CD4-positive, alpha-beta T cell treated with Interferon gamma for 1 hour (primary cell): Measurements from ENCODE around the gene ARHGAP20.
"Not testable (repeated sequence)": the region's sequence is repeated elsewhere in the genome, so short reads cannot be mapped to it uniquely, and the experiment has no call there.

Experiments used
- DNase-seq: peaks from one replicate; pipeline ENCODE4 v3.0.0-alpha.2; 2020

Gene ARHGAP20

GRCh38 chr11:110716361-110716760 lies 4.1 kb upstream of the ARHGAP20 start:
- DNase-seq, result no peak

GRCh38 chr11:110715541-110715940 lies 3.3 kb upstream of the ARHGAP20 start:
- DNase-seq, result no peak

- no peak for DNase-seq
Measured at GRCh38 chr11:110713449-110713776, 1.2 kb upstream of the ARHGAP20 start.

- no peak for DNase-seq
Measured at GRCh38 chr11:110712659-110713448, 617 bp upstream of the ARHGAP20 start.

- DNase-seq, result no peak
Measured at GRCh38 chr11:110711448-110711775, 825 bp downstream of the ARHGAP20 start.

GRCh38 chr11:110710628-110711381 lies 1.4 kb downstream of the ARHGAP20 start:
- no peak for DNase-seq

GRCh38 chr11:110704210-110704864 lies 7.9 kb downstream of the ARHGAP20 start:
- no peak for DNase-seq

GRCh38 chr11:110691926-110692325 lies 20.3 kb downstream of the ARHGAP20 start:
- no peak for DNase-seq

GRCh38 chr11:110689306-110689705 lies 22.9 kb downstream of the ARHGAP20 start:
- no peak for DNase-seq

GRCh38 chr11:110679323-110679975 lies 32.8 kb downstream of the ARHGAP20 start:
- no peak for DNase-seq

GRCh38 chr11:110675548-110675947 lies 36.7 kb downstream of the ARHGAP20 start:
- DNase-seq, result no peak

- no peak for DNase-seq
Measured at GRCh38 chr11:110665689-110666465, 46.4 kb downstream of the ARHGAP20 start.

- DNase-seq, result no peak
Measured at GRCh38 chr11:110655967-110656366, 56.3 kb downstream of the ARHGAP20 start.

GRCh38 chr11:110654456-110654855 lies 57.8 kb downstream of the ARHGAP20 start:
- no peak for DNase-seq

- no peak for DNase-seq
Measured at GRCh38 chr11:110645253-110645652, 67.0 kb downstream of the ARHGAP20 start.

- no peak for DNase-seq
Measured at GRCh38 chr11:110634370-110634769, 77.9 kb downstream of the ARHGAP20 start.

GRCh38 chr11:110631551-110631950 lies 80.7 kb downstream of the ARHGAP20 start:
- no peak for DNase-seq

GRCh38 chr11:110629594-110629993 lies 82.6 kb downstream of the ARHGAP20 start:
- no peak for DNase-seq

- DNase-seq, result no peak
Measured at GRCh38 chr11:110621826-110622225, 90.4 kb downstream of the ARHGAP20 start.

- DNase-seq, result not testable (repeated sequence)
Measured at GRCh38 chr11:110619366-110619765, 92.9 kb downstream of the ARHGAP20 start.

GRCh38 chr11:110614031-110614430 lies 98.2 kb downstream of the ARHGAP20 start:
- DNase-seq, result no peak

GRCh38 chr11:110613197-110613918 lies 98.9 kb downstream of the ARHGAP20 start:
- DNase-seq, result no peak
